Natural killer cell (primary cell): ENCODE results near the gene PLCG2. TPM values are rescaled to one million over a fixed set of nuclear protein-coding genes. Genes with fewer than 3 reads are reported as not detected.

Source experiments
- ATAC-seq, 3 donors: fragments of 150-1000 bp in 2 of 3; fragments of 200-7000 bp in 1 of 3; cut with Tn5 transposase; 1 replicate in 1 of 3; 2 replicates in 2 of 3; pipeline ENCODE4 v1.10.0; 2021; ENCODE audit warnings: mild to moderate bottlenecking in 2 of 3, moderate library complexity in 2 of 3
- DNase-seq, 2 donors: peaks; one replicate each; pipeline versions ENCODE4 v3.0.0 to v3.0.0-alpha.2; 2013 to 2021; ENCODE audit warnings: mixed read lengths in 1 of 2
- H3K27ac ChIP-seq: one replicate; pipeline ENCODE4 v1.5.1; 2013; ENCODE audit warnings: mild to moderate bottlenecking, low read length
- H3K27me3 ChIP-seq: one replicate; pipeline ENCODE4 v1.6.1; 2013; ENCODE audit warnings: low read length; ENCODE audit not compliant: control insufficient read depth, insufficient read depth
- H3K36me3 ChIP-seq: one replicate; pipeline ENCODE4 v1.6.1; 2013; ENCODE audit warnings: low read length; ENCODE audit not compliant: control insufficient read depth, insufficient read depth
- H3K4me1 ChIP-seq: one replicate; pipeline ENCODE4 v1.6.1; 2013; ENCODE audit warnings: low read length; ENCODE audit not compliant: control insufficient read depth, insufficient read depth
- H3K4me3 ChIP-seq: one replicate; pipeline ENCODE4 v1.5.1; 2013; ENCODE audit warnings: low read length
- H3K9me3 ChIP-seq: one replicate; pipeline ENCODE4 v1.6.1; 2013; ENCODE audit warnings: low read length; ENCODE audit not compliant: control insufficient read depth, insufficient read depth
- H3K27ac Mint-ChIP-seq, 2 donors: one replicate each; pipeline ENCODE4 v1.8.0; 2022; ENCODE audit warnings: mild to moderate bottlenecking in 2 of 2, mixed read lengths in 2 of 2, moderate library complexity in 1 of 2
- H3K27me3 Mint-ChIP-seq, 2 donors: one replicate each; pipeline ENCODE4 v1.8.0; 2022; ENCODE audit warnings: low read depth in 2 of 2, mixed read lengths in 2 of 2
- H3K36me3 Mint-ChIP-seq: one replicate; pipeline ENCODE4 v1.8.0; 2022; ENCODE audit warnings: mixed read lengths
- H3K4me1 Mint-ChIP-seq, 2 donors: one replicate each; pipeline ENCODE4 v1.8.0; 2022; ENCODE audit warnings: mixed read lengths in 2 of 2
- H3K4me3 Mint-ChIP-seq: one replicate; pipeline ENCODE4 v1.8.0; 2022; ENCODE audit warnings: mild to moderate bottlenecking, moderate library complexity, mixed read lengths
- H3K9me3 Mint-ChIP-seq, 2 donors: one replicate each; pipeline ENCODE4 v1.8.0; 2022; ENCODE audit warnings: mixed read lengths in 2 of 2
- WGBS: methylation state at CpG from one replicate; pipeline ENCODE4 v1.1.7; 2013; ENCODE audit warnings: missing lambda C conversion rate; ENCODE audit not compliant: insufficient coverage; 5-methylcytosine and 5-hydroxymethylcytosine counted together
- intact Hi-C: fragments of 100-400 bp; cut with micrococcal nuclease; formaldehyde crosslinking; loops from one replicate; pipeline ENCODE4 v1.14.2; 2022
- total RNA-seq, 4 donors: library from RNA; stranded (reverse); fragments of 120-200 nt in 1 of 4; gene quantifications; one replicate each; pipeline versions ENCODE4 v1.2.3 to v1.2.4, GENCODE V29; 2013 to 2022
- TF ChIP-seq, protein P1 (sequence below): fragments of 200-600 bp; IDR thresholded peaks from one replicate; pipeline ENCODE4 v1.8.0; 2022; ENCODE audit warnings: antibody characterized with exemption

The PLCG2 gene
- total RNA-seq, 3 donors from 2014 or later (not counting 1 experiment from before 2014, with no cell fraction given), result 250 to 298 (median 285) TPM

DNA sequence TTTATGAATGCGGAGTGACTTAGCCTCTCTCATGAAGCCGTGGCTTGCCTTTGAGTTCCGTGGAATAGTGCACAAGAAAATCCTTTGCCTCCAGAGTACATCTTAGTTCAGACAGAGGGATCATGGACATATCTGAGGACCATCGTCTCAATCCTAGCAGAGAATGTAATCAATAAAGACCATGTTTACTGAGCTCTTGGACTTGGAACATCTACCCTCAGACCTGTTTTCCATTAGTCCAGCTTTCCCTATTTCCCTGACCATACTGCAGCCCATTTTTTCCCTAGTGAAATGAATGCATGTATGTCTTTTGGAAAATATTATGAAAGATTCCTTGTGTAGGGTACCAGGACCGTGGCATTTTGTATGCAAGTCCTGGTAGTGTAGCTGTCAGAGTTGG lies 90.2 kb downstream of the PLCG2 start:
- ATAC-seq (no peak), DNase-seq (no peak)
- TF ChIP-seq, protein P1, sequence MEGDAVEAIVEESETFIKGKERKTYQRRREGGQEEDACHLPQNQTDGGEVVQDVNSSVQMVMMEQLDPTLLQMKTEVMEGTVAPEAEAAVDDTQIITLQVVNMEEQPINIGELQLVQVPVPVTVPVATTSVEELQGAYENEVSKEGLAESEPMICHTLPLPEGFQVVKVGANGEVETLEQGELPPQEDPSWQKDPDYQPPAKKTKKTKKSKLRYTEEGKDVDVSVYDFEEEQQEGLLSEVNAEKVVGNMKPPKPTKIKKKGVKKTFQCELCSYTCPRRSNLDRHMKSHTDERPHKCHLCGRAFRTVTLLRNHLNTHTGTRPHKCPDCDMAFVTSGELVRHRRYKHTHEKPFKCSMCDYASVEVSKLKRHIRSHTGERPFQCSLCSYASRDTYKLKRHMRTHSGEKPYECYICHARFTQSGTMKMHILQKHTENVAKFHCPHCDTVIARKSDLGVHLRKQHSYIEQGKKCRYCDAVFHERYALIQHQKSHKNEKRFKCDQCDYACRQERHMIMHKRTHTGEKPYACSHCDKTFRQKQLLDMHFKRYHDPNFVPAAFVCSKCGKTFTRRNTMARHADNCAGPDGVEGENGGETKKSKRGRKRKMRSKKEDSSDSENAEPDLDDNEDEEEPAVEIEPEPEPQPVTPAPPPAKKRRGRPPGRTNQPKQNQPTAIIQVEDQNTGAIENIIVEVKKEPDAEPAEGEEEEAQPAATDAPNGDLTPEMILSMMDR, result no peak
- Histone ChIP-seq H3K9me3 (no peaks in the 10 kb centered on the region), H3K4me3 (no peak overlapping the region), H3K4me1 (peaks cover 48% of the 10 kb centered on the region), H3K36me3 (peaks cover 34% of the 10 kb centered on the region), H3K27ac (no peak overlapping the region), H3K27me3 (no peaks in the 10 kb centered on the region)
- Mint-ChIP-seq H3K9me3 (no peaks in the 10 kb centered on the region), H3K4me3 (no peak overlapping the region), H3K4me1 (peaks cover 44 to 69% of the 10 kb centered on the region in 2 donors), H3K27ac (peak overlapping the region in 1 of 2 donors; percentile 36), H3K36me3 (no peaks in the 10 kb centered on the region), H3K27me3 (no peaks in the 10 kb centered on the region)
- 94% methylated on average over 4 of the region's 5 CpGs for WGBS
- intact Hi-C loops, result loop anchor here (2.0 kb wide), 1 partner anchor 27 kb away; no protein-coding TSS in a partner anchor

DNA sequence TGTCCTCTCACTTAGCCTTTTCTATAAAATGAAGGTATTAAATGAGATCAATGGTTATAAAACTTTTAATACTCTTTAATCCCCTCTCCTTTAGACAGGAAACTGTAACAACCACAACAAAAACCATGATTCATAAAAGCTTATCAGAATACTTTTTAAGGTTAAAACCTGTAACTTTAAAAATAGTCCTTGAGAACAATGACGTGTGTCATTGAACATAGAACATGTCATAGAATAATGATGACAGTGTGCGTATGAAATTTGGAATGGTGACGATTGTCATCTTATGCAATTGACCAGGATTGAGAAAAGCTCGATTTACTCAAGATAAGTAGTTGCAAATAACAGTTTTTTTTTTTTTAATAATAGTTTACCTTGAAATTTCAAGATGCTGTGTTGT lies 94.1 kb downstream of the PLCG2 start:
- Histone ChIP-seq H3K9me3 (no peaks in the 10 kb centered on the region), H3K36me3 (peaks cover 38% of the 10 kb centered on the region), H3K27me3 (no peaks in the 10 kb centered on the region), H3K27ac (no peak overlapping the region), H3K4me3 (no peak overlapping the region), H3K4me1 (peaks cover 25% of the 10 kb centered on the region)
- ATAC-seq, result peak in 2 of 3 donors; percentile 14 to 48
- Mint-ChIP-seq H3K27ac (peak overlapping the region; percentile 24 to 82), H3K9me3 (no peaks in the 10 kb centered on the region), H3K36me3 (no peaks in the 10 kb centered on the region), H3K27me3 (no peaks in the 10 kb centered on the region), H3K4me1 (peaks cover 32 to 48% of the 10 kb centered on the region in 2 donors), H3K4me3 (no peak overlapping the region)
- intact Hi-C loops, result loop anchor here (1.0 to 10.0 kb wide), 6 partner anchors 12 to 506 kb away; no protein-coding TSS in a partner anchor
- WGBS, result 66% methylated on average over 4 of the region's 4 CpGs
- DNase-seq, result peak in 1 of 2 donors; percentile 19
- TF ChIP-seq, protein P1, result no peak

DNA sequence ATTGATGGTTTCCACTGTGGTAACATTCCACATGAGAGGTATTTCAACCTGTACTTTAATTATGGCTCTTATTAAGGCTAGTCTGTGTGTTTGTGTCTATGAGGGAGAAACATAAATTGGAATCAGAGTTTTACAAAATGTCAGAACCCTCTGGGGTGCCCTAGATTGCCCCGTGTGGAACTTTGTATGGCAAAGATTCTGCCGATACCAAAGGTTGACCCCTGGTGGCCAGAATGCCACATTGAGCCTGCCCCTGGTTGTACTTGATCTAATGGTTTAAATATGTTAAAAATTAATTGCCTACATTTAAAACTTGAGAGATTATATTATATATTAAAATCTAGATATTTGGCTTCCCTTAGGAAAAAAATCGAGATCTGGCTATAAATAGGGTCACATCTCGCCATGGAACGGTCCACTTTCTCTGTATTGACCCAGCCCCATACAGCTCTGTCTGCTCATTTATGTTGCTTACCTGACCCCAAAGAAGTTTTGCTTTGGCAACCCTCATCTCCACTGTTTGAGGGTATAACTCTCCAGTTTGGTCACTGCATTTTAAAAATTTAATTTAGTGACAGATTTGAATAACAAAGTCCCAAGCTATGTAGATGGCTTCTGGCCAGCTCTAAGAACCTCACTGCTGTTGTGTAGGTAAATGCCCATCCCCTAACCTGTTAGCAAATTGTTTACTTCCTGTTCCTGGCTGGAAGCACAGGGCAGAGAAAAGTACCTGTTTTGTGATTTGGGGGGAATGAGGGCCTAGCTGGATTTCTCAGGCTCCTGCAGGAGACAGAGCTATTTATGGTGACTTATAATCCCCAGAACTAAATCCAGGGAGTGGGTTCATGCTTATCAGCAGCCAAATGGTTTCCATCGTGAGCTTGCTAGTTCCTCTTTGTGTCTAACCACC lies 95.0 kb downstream of the PLCG2 start:
- H3K27me3 Mint-ChIP-seq, result no peaks in the 10 kb centered on the region
- peak overlapping the region; percentile 65 to 82 for H3K27ac Mint-ChIP-seq
- Histone ChIP-seq H3K9me3 (no peaks in the 10 kb centered on the region), H3K36me3 (peaks cover 39% of the 10 kb centered on the region), H3K4me1 (peaks cover 25% of the 10 kb centered on the region), H3K4me3 (no peak overlapping the region), H3K27ac (no peak overlapping the region), H3K27me3 (no peaks in the 10 kb centered on the region)
- TF ChIP-seq, protein P1, result peak; percentile 93
- H3K9me3 Mint-ChIP-seq, result no peaks in the 10 kb centered on the region
- ATAC-seq (peak; percentile 89 to 94 (median 92)), DNase-seq (peak; percentile 69 to 70)
- H3K4me1 Mint-ChIP-seq, result peaks cover 32 to 40% of the 10 kb centered on the region in 2 donors
- intact Hi-C loops, result loop anchor here (1.0 to 10.0 kb wide), 8 partner anchors 13 to 507 kb away; partner anchors contain the start of gene PLCG2
- 29% methylated on average over 6 of the region's 6 CpGs for WGBS
- H3K4me3 Mint-ChIP-seq, result peak overlapping the region; percentile 45
- H3K36me3 Mint-ChIP-seq, result no peaks in the 10 kb centered on the region
